DND-41 (cell line): Measurements from ENCODE around the gene HACD2.
"Not testable (repeated sequence)": the region's sequence is repeated elsewhere in the genome, so short reads cannot be mapped to it uniquely, and the experiment has no call there.

Experiments used
- ATAC-seq: fragments of 200-7000 bp; cut with Tn5 transposase; 3 replicates; pipeline ENCODE4 v1.9.1; 2021; ENCODE audit warnings: low read depth; ENCODE audit not compliant: insufficient read depth
- DNase-seq: peaks from one replicate; pipeline ENCODE4 v3.0.0-alpha.2; 2020
- H2AFZ ChIP-seq: 2 replicates; pipeline ENCODE4 v1.6.0; 2012; ENCODE audit warnings: low read depth, low read length
- H3K27ac ChIP-seq: 2 replicates; pipeline ENCODE4 v1.5.1; 2012; ENCODE audit warnings: low read length, inconsistent platforms
- H3K27me3 ChIP-seq: fragments of 200-600 bp; sonication (generic); 2 replicates; pipeline ENCODE4 v1.6.0; 2012; ENCODE audit warnings: low read length, mild to moderate bottlenecking, inconsistent platforms; ENCODE audit not compliant: insufficient read depth, poor library complexity
- H3K36me3 ChIP-seq: 2 replicates; pipeline ENCODE4 v1.5.1; 2012; ENCODE audit warnings: low read length, inconsistent platforms; ENCODE audit not compliant: insufficient read depth
- H3K4me1 ChIP-seq: 2 replicates; pipeline ENCODE4 v1.5.1; 2012; ENCODE audit warnings: mild to moderate bottlenecking, low read length; ENCODE audit not compliant: insufficient read depth
- H3K4me2 ChIP-seq: 2 replicates; pipeline ENCODE4 v1.6.0; 2012; ENCODE audit warnings: mild to moderate bottlenecking, moderate library complexity, low read length, inconsistent platforms; ENCODE audit not compliant: insufficient read depth
- H3K4me3 ChIP-seq, 2 experiments: fragments of 200-600 bp in 1 of 2; shearing (Covaris generic) in 1 of 2; 2 replicates each; pipeline ENCODE4 v1.5.1; 2012 to 2016; ENCODE audit warnings: inconsistent platforms in 2 of 2, low read length in 2 of 2, mild to moderate bottlenecking in 2 of 2, low read depth in 1 of 2, moderate library complexity in 1 of 2
- H3K79me2 ChIP-seq: 2 replicates; pipeline ENCODE4 v1.6.0; 2012; ENCODE audit warnings: low read length, inconsistent platforms; ENCODE audit not compliant: insufficient read depth
- H3K9ac ChIP-seq: 2 replicates; pipeline ENCODE4 v1.6.0; 2012; ENCODE audit warnings: low read depth, mild to moderate bottlenecking, inconsistent platforms, low read length, moderate library complexity
- H3K9me3 ChIP-seq: 2 replicates; pipeline ENCODE4 v1.5.1; 2012; ENCODE audit warnings: low read length, moderate library complexity, mild to moderate bottlenecking, inconsistent platforms; ENCODE audit not compliant: insufficient read depth, severe bottlenecking
- H4K20me1 ChIP-seq: 2 replicates; pipeline ENCODE4 v1.6.0; 2012; ENCODE audit warnings: low read length; ENCODE audit not compliant: insufficient read depth
- CTCF ChIP-seq: IDR thresholded peaks from 2 replicates; pipeline ENCODE4 v1.5.1; 2012; ENCODE audit warnings: borderline replicate concordance, low read length, moderate library complexity, mild to moderate bottlenecking; ENCODE audit not compliant: poor library complexity, severe bottlenecking; ENCODE audit errors: extremely low read depth
- EZH2 ChIP-seq: IDR thresholded peaks from 3 replicates; pipeline ENCODE4 v1.6.1; 2012; ENCODE audit warnings: borderline replicate concordance, low read depth, mild to moderate bottlenecking, moderate library complexity, low read length, inconsistent platforms; ENCODE audit not compliant: severe bottlenecking

Gene HACD2

GRCh38 chr3:123618076-123618708, 33.3 kb upstream of the HACD2 start:
- TF ChIP-seq CTCF = no peak
- TF ChIP-seq EZH2 = no peak
- H3K27me3 ChIP-seq = no peaks in the 10 kb centered on the region
- peaks cover 3% of the 10 kb centered on the region; the same call in 1 of the 2 replicates for H4K20me1 ChIP-seq
- no peaks in the 10 kb centered on the region for H3K4me1 ChIP-seq
- no peak overlapping the region for H3K9ac ChIP-seq
- H3K4me2 ChIP-seq = no peak overlapping the region
- H3K79me2 ChIP-seq = no peaks in the 10 kb centered on the region
- H3K4me3 ChIP-seq = no peak overlapping the region
- no peaks in the 10 kb centered on the region for H3K36me3 ChIP-seq
- no peaks in the 10 kb centered on the region for H3K9me3 ChIP-seq
- no peak for DNase-seq
- ATAC-seq = no peak
- H2AFZ ChIP-seq = no peak overlapping the region
- no peak overlapping the region for H3K27ac ChIP-seq

GRCh38 chr3:123616593-123616992, 31.7 kb upstream of the HACD2 start:
- Histone ChIP-seq H3K4me2 (no peak overlapping the region), H3K79me2 (no peaks in the 10 kb centered on the region), H3K9ac (no peak overlapping the region), H2AFZ (no peak overlapping the region), H3K9me3 (no peaks in the 10 kb centered on the region), H3K27ac (no peak overlapping the region), H3K27me3 (no peaks in the 10 kb centered on the region), H4K20me1 (peaks cover 3% of the 10 kb centered on the region; the same call in 1 of the 2 replicates), H3K4me1 (no peaks in the 10 kb centered on the region), H3K4me3 (no peak overlapping the region), H3K36me3 (peaks cover 7% of the 10 kb centered on the region; the same call in 1 of the 2 replicates)
- TF ChIP-seq EZH2 (no peak), CTCF (no peak)
- ATAC-seq = no peak
- no peak for DNase-seq

DNA sequence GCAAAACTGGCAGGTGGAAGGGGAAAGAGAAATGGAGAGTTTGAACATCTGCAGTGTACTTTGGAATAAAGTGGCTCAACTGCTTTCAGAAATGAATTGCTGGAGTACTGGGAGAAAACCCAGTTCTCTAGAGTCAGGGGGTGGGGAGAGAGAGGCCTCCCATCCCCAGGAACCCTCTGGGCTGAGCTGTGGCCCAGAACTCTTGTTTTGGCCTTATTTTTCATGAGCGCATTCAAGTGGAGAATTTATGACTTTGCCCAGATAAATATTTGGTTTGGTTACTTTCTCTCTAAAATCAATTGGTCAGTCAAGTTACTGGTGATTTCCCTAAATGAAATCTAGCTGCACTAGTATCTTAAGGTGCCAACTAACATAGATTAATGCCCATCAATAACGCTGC, 28.7 kb upstream of the HACD2 start:
- H3K79me2 ChIP-seq = no peaks in the 10 kb centered on the region
- no peak overlapping the region for H3K4me3 ChIP-seq
- H4K20me1 ChIP-seq = no peaks in the 10 kb centered on the region
- no peaks in the 10 kb centered on the region for H3K9me3 ChIP-seq
- H3K4me1 ChIP-seq = no peaks in the 10 kb centered on the region
- H3K27ac ChIP-seq = no peak overlapping the region
- ATAC-seq (no peak), DNase-seq (no peak)
- H3K9ac ChIP-seq = no peak overlapping the region
- TF ChIP-seq EZH2 = no peak
- no peak for TF ChIP-seq CTCF
- H2AFZ ChIP-seq = no peak overlapping the region
- no peak overlapping the region for H3K4me2 ChIP-seq
- no peaks in the 10 kb centered on the region for H3K27me3 ChIP-seq
- peaks cover 11% of the 10 kb centered on the region; the same call in 1 of the 2 replicates for H3K36me3 ChIP-seq

GRCh38 chr3:123611674-123612073, 26.8 kb upstream of the HACD2 start:
- not testable (repeated sequence) for H4K20me1 ChIP-seq, H3K4me2 ChIP-seq, ATAC-seq, H3K9me3 ChIP-seq, H3K9ac ChIP-seq, H3K4me3 ChIP-seq, H3K27ac ChIP-seq, DNase-seq, H3K4me1 ChIP-seq, H3K79me2 ChIP-seq, H2AFZ ChIP-seq, H3K27me3 ChIP-seq
- H3K36me3 ChIP-seq = peaks cover 11% of the 10 kb centered on the region; the same call in 1 of the 2 replicates
